IMR-90 (cell line): ENCODE data around the gene ERICH3. TPM values are rescaled to one million over a fixed set of nuclear protein-coding genes. Genes with fewer than 3 reads are reported as not detected.

Experiments
- ATAC-seq: fragments of 200-7000 bp; cut with Tn5 transposase; 2 replicates; pipeline ENCODE4 v1.9.1; 2020; ENCODE audit warnings: low read depth, mild to moderate bottlenecking, moderate library complexity
- BruUV-seq: library from RNA; stranded (reverse); fragments of 400-500 nt; replicated peaks from 2 replicates; lab custom pipeline; 2021; lab: Mats Ljungman, UMichigan
- CTCF ChIA-PET: fragments of 300-600 bp; formaldehyde crosslinking; extraction: SDS; loops from one replicate; lab custom pipeline; 2021; ENCODE audit warnings: antibody characterized with exemption; lab: Yijun Ruan, JAX
- POLR2A ChIA-PET: fragments of 300-600 bp; sonication (Branson Sonifier 250); formaldehyde crosslinking; loops from one replicate; lab custom pipeline; 2022; ENCODE audit warnings: antibody characterized with exemption; ENCODE audit not compliant: unreplicated experiment; lab: Charles Lee
- DNase-seq: peaks from one replicate; pipeline ENCODE4 v3.0.0; 2013
- H2AFZ ChIP-seq: replicated peaks from 2 replicates; pipeline ENCODE3; 2013; ENCODE audit warnings: low read length, mild to moderate bottlenecking; ENCODE audit not compliant: poor library complexity
- H2AK5ac ChIP-seq: 2 replicates; pipeline ENCODE4 v1.6.1; 2013; ENCODE audit warnings: low read depth, low read length, inconsistent platforms
- H2AK9ac ChIP-seq: replicated peaks from 2 replicates; pipeline ENCODE3; 2013; ENCODE audit warnings: mild to moderate bottlenecking, low read depth, low read length, moderate library complexity; ENCODE audit not compliant: poor library complexity
- H2BK120ac ChIP-seq: 2 replicates; pipeline ENCODE4 v1.6.1; 2013; ENCODE audit warnings: low read depth, low read length, inconsistent platforms
- H2BK15ac ChIP-seq: 3 replicates; pipeline ENCODE4 v1.6.1; 2013; ENCODE audit warnings: low read depth, low read length, inconsistent platforms
- H2BK20ac ChIP-seq: 2 replicates; pipeline ENCODE4 v1.6.1; 2013; ENCODE audit warnings: low read depth, mild to moderate bottlenecking, inconsistent platforms, low read length, moderate library complexity
- H2BK5ac ChIP-seq: 2 replicates; pipeline ENCODE4 v1.6.1; 2013; ENCODE audit warnings: mild to moderate bottlenecking, low read depth, low read length, inconsistent platforms; ENCODE audit not compliant: poor library complexity, severe bottlenecking
- H3K14ac ChIP-seq: replicated peaks from 2 replicates; pipeline ENCODE4 v1.6.1; 2013; ENCODE audit warnings: low read depth, low read length, inconsistent platforms
- H3K18ac ChIP-seq: 2 replicates; pipeline ENCODE4 v1.6.1; 2013; ENCODE audit warnings: low read depth, low read length, control low read depth
- H3K23ac ChIP-seq: 2 replicates; pipeline ENCODE4 v1.6.1; 2013; ENCODE audit warnings: low read depth, low read length, inconsistent platforms
- H3K27ac ChIP-seq: 2 replicates; pipeline ENCODE4 v1.5.1; 2013; ENCODE audit warnings: mild to moderate bottlenecking, control low read depth, low read length; ENCODE audit not compliant: insufficient read depth
- H3K27me3 ChIP-seq: 2 replicates; pipeline ENCODE4 v1.6.1; 2013; ENCODE audit warnings: low read length; ENCODE audit not compliant: control insufficient read depth, insufficient read depth
- H3K36me3 ChIP-seq: 2 replicates; pipeline ENCODE4 v1.6.1; 2013; ENCODE audit warnings: low read length, mixed read lengths; ENCODE audit not compliant: control insufficient read depth, insufficient read depth
- H3K4ac ChIP-seq: 2 replicates; pipeline ENCODE4 v1.6.1; 2013; ENCODE audit warnings: low read depth, low read length, inconsistent platforms
- H3K4me1 ChIP-seq: 2 replicates; pipeline ENCODE4 v1.6.1; 2013; ENCODE audit warnings: low read length, mixed read lengths; ENCODE audit not compliant: control insufficient read depth, insufficient read depth
- H3K4me2 ChIP-seq: 2 replicates; pipeline ENCODE4 v1.6.1; 2013; ENCODE audit warnings: low read depth, mild to moderate bottlenecking, control low read depth, low read length, moderate library complexity
- H3K4me3 ChIP-seq: 2 replicates; pipeline ENCODE4 v1.5.1; 2013; ENCODE audit warnings: low read depth, mild to moderate bottlenecking, control low read depth, low read length, moderate library complexity; ENCODE audit not compliant: insufficient read depth
- H3K56ac ChIP-seq: 2 replicates; pipeline ENCODE4 v1.6.1; 2013; ENCODE audit warnings: low read length, inconsistent platforms; ENCODE audit not compliant: insufficient read depth; ENCODE audit errors: extremely low read depth
- H3K79me1 ChIP-seq, 2 experiments: 2 replicates each; pipeline ENCODE4 v1.6.1; 2013; ENCODE audit warnings: low read length in 2 of 2, inconsistent platforms in 1 of 2, low read depth in 1 of 2
- H3K9ac ChIP-seq: 2 replicates; pipeline ENCODE4 v1.6.1; 2013; ENCODE audit warnings: low read depth, low read length, control low read depth
- H3K9me1 ChIP-seq: 2 replicates; pipeline ENCODE4 v1.6.1; 2013; ENCODE audit warnings: low read length, inconsistent platforms; ENCODE audit not compliant: insufficient read depth
- H3K9me3 ChIP-seq: 2 replicates; pipeline ENCODE4 v1.6.1; 2013; ENCODE audit warnings: low read length; ENCODE audit not compliant: control insufficient read depth, insufficient read depth
- H4K20me1 ChIP-seq: 2 replicates; pipeline ENCODE4 v1.6.1; 2013; ENCODE audit warnings: low read length, inconsistent platforms; ENCODE audit not compliant: insufficient read depth
- H4K5ac ChIP-seq: 2 replicates; pipeline ENCODE4 v1.6.1; 2013; ENCODE audit warnings: mild to moderate bottlenecking, low read depth, low read length, control low read depth
- H4K8ac ChIP-seq, 2 experiments: 2 replicates each; pipeline ENCODE4 v1.6.1; 2013; ENCODE audit warnings: low read depth in 2 of 2, low read length in 2 of 2, control low read depth in 1 of 2, inconsistent platforms in 1 of 2
- H4K91ac ChIP-seq: 2 replicates; pipeline ENCODE4 v1.6.1; 2013; ENCODE audit warnings: low read depth, low read length, inconsistent platforms; ENCODE audit not compliant: insufficient read depth
- CEBPB ChIP-seq: IDR thresholded peaks from 2 replicates; pipeline ENCODE4 v1.6.1; 2012; ENCODE audit warnings: low read depth, low read length, improper control_type of control experiment
- ELK1 ChIP-seq: fragments of 150-350 bp; IDR thresholded peaks from 2 replicates; pipeline ENCODE4 v1.6.1; 2016; ENCODE audit warnings: low read depth, mild to moderate bottlenecking, low read length, moderate library complexity, borderline replicate concordance
- MAFK ChIP-seq: IDR thresholded peaks from 2 replicates; pipeline ENCODE4 v1.6.1; 2012; ENCODE audit warnings: low read depth, low read length, improper control_type of control experiment
- RFX5 ChIP-seq: IDR thresholded peaks from 2 replicates; pipeline ENCODE4 v1.8.0; 2012; ENCODE audit warnings: low read depth, mild to moderate bottlenecking, low read length, moderate library complexity
- SMC3 ChIP-seq: fragments of 150-350 bp; IDR thresholded peaks from 2 replicates; pipeline ENCODE4 v1.6.1; 2016; ENCODE audit warnings: low read depth, mild to moderate bottlenecking, antibody characterized with exemption, low read length, moderate library complexity
- WGBS, 2 experiments: methylation state at CpG; one replicate each; pipeline versions ENCODE4 v1.1.5 to v1.1.7; 2013; ENCODE audit warnings: missing lambda C conversion rate in 2 of 2; ENCODE audit not compliant: insufficient read length in 1 of 2; ENCODE audit errors: extremely low coverage in 2 of 2; 5-methylcytosine and 5-hydroxymethylcytosine counted together
- dilution Hi-C: fragments of 300-500 bp; cut with HindIII; formaldehyde crosslinking; loops from one replicate; pipeline ENCODE4 v1.14.3; 2018; ENCODE audit warnings: low sequenced_read_pairs; ENCODE audit not compliant: unreplicated experiment
- in situ Hi-C: fragments of 300-500 bp; cut with MboI; formaldehyde crosslinking; loops from 3 replicates; pipeline ENCODE4 v1.14.3; 2019; ENCODE audit warnings: low sequenced_read_pairs, inconsistent platforms, mixed read lengths
- intact Hi-C: fragments of 100-400 bp; cut with micrococcal nuclease; formaldehyde crosslinking; loops from 2 replicates; pipeline ENCODE4 v1.10.0; 2022
- polyA plus RNA-seq, 3 experiments: library from polyadenylated mRNA; depleted of rRNA; stranded (reverse); fragments of >200 nt; gene quantifications; 2 replicates each; pipeline ENCODE4 v1.2.3, GENCODE V29; 2012; ENCODE audit warnings: low replicate concordance in 1 of 3
- total RNA-seq: library from RNA; depleted of rRNA; stranded (reverse); fragments of >200 nt; gene quantifications from 2 replicates; pipeline ENCODE4 v1.2.3, GENCODE V29; 2012

Gene ERICH3
- total and polyA plus RNA-seq, 2 of the 4 experiments (the other 2 are of a cell fraction): not detected

GRCh38 chr1:74714429-74715235 lies 41.0 kb upstream of the ERICH3 start:
- ATAC-seq: peak; percentile 76

More at GRCh38 chr1:74714429-74715235, 41.0 kb upstream of the ERICH3 start:
- ChIA-PET CTCF (interaction anchor here (0.6 to 1.5 kb wide), 4 partner anchors 15 to 25 kb away, joined by 3 to 5 read pairs (median 4); partner anchors contain the start of genes CRYZ and TYW3), POLR2A (interaction anchor here (0.6 kb wide), 1 partner anchor 492 kb away, joined by 3 read pairs; no protein-coding TSS in a partner anchor)
- Histone ChIP-seq H4K5ac (no peak overlapping the region), H3K79me1 (peaks cover 0 to 3% of the 10 kb centered on the region in 2 experiments; a peak in 3 of 4 replicates), H3K18ac (no peak overlapping the region), H2BK15ac (no peak overlapping the region), H2BK5ac (no peak overlapping the region), H3K9me3 (no peaks in the 10 kb centered on the region), H3K27me3 (no peaks in the 10 kb centered on the region), H2AFZ (no peak overlapping the region), H2AK9ac (no peak overlapping the region), H4K8ac (no peak overlapping the region), H3K23ac (no peak overlapping the region), H3K27ac (no peak overlapping the region), H4K91ac (no peak overlapping the region), H3K14ac (no peak overlapping the region), H3K56ac (no peak overlapping the region), H3K4ac (no peak overlapping the region), H3K36me3 (peaks cover 7% of the 10 kb centered on the region), H4K20me1 (no peaks in the 10 kb centered on the region), H3K4me3 (no peak overlapping the region), H3K4me2 (peak overlapping the region; percentile 9; the same call in 1 of the 2 replicates), H3K9ac (no peak overlapping the region), H2BK20ac (no peak overlapping the region), H2BK120ac (no peak overlapping the region), H3K9me1 (peaks cover 6% of the 10 kb centered on the region), H3K4me1 (peaks cover 8% of the 10 kb centered on the region), H2AK5ac (no peak overlapping the region)
- intact Hi-C loops (loop anchor here (2.0 kb wide), 1 partner anchor 14 kb away; no protein-coding TSS in a partner anchor), in situ Hi-C loops (no loop called here), dilution Hi-C loops (no loop called here)
- DNase-seq: peak; percentile 35
- no TSS peak for BruUV-seq
- no peak for TF ChIP-seq SMC3
- no peak for TF ChIP-seq RFX5
- TF ChIP-seq ELK1: no peak
- 0 out of 2 replicates have a peak, but pooled peaks have one; percentile 30 for TF ChIP-seq MAFK
- TF ChIP-seq CEBPB: 0 out of 2 replicates have a peak, but pooled peaks have one; percentile 10
- WGBS, 2 experiments: no CpG with 5 or more reads among the region's 1 CpG
